EL (cell line): ENCODE measurements around the gene U2AF1L4.

Experiments
- DNase-seq: peaks from one replicate; pipeline ENCODE4 v3.0.0-alpha.2; 2016

U2AF1L4 gene

GRCh38 chr19:35756377-35757230 is 11.4 kb upstream of the U2AF1L4 start, which contains the start of gene HSPB6:
HSPB6 (minus strand) TSS chr19:35757029; CDS start chr19:35757008, 21 bp downstream.
- DNase-seq: peak; percentile 67

- peak; percentile 67 for DNase-seq
Measured at GRCh38 chr19:35755550-35756376, 10.5 kb upstream of the U2AF1L4 start.

- no peak for DNase-seq
Measured at GRCh38 chr19:35755131-35755549, 9.9 kb upstream of the U2AF1L4 start.

GRCh38 chr19:35754370-35755130 is 9.3 kb upstream of the U2AF1L4 start:
- no peak for DNase-seq

GRCh38 chr19:35753634-35754369 is 8.6 kb upstream of the U2AF1L4 start:
- DNase-seq: no peak

GRCh38 chr19:35752746-35753350 is 7.6 kb upstream of the U2AF1L4 start:
- DNase-seq: no peak

- DNase-seq: no peak
Measured at GRCh38 chr19:35751839-35752745, 6.9 kb upstream of the U2AF1L4 start.

- no peak for DNase-seq
Measured at GRCh38 chr19:35750167-35750566, 4.9 kb upstream of the U2AF1L4 start.

- DNase-seq: peak; percentile 99
Measured at GRCh38 chr19:35748106-35749020, 3.1 kb upstream of the U2AF1L4 start, which contains the start of gene LIN37. LIN37 (plus strand) TSS chr19:35748576; CDS start chr19:35748725, 149 bp downstream.

GRCh38 chr19:35746531-35746930 is 1.3 kb upstream of the U2AF1L4 start:
- no peak for DNase-seq

GRCh38 chr19:35746087-35746462 is 857 bp upstream of the U2AF1L4 start:
- no peak for DNase-seq

- DNase-seq: peak; percentile 97
Measured at GRCh38 chr19:35744430-35745327, 539 bp downstream of the U2AF1L4 start.

GRCh38 chr19:35743640-35744429 is 1.4 kb downstream of the U2AF1L4 start:
- no peak for DNase-seq

GRCh38 chr19:35742121-35742724 is 3.0 kb downstream of the U2AF1L4 start, which contains the start of gene IGFLR1:
IGFLR1 (minus strand) TSS chr19:35742452; CDS start chr19:35741180, 1,272 bp downstream.
- no peak for DNase-seq

GRCh38 chr19:35741203-35741515 is 4.1 kb downstream of the U2AF1L4 start:
- no peak for DNase-seq

- peak; percentile 98 for DNase-seq
Measured at GRCh38 chr19:35740423-35741202, 4.6 kb downstream of the U2AF1L4 start.
